NT2/D1 (cell line): ENCODE measurements around the gene SEPSECS.

Source experiments
- SUZ12 ChIP-seq: IDR thresholded peaks from 2 replicates; pipeline ENCODE4 v1.6.1; 2011; ENCODE audit not compliant: insufficient read length, insufficient read depth; ENCODE audit errors: extremely low read depth
- YY1 ChIP-seq: IDR thresholded peaks from 2 replicates; pipeline ENCODE4 v1.6.1; 2011; ENCODE audit not compliant: insufficient read length, insufficient read depth
- ZNF274 ChIP-seq: IDR thresholded peaks from 2 replicates; pipeline ENCODE4 v1.6.1; 2011; ENCODE audit warnings: mild to moderate bottlenecking, low read depth, low read length

GRCh38 chr4:25106363-25107151, 53.7 kb downstream of the SEPSECS start:
- TF ChIP-seq ZNF274 (no peak), SUZ12 (no peak), YY1 (no peak)
